Neuron (in vitro differentiated cells): ENCODE data around the gene FGF11.
A peak's percentile ranks its signal among the peaks of the same experiment; 100 is the strongest.

Source experiments
- H2AFZ ChIP-seq: one replicate; pipeline ENCODE4 v1.6.1; 2013; ENCODE audit warnings: low read depth, mild to moderate bottlenecking, inconsistent platforms, low read length, moderate library complexity
- H3K27me3 ChIP-seq: one replicate; pipeline ENCODE4 v1.6.1; 2013; ENCODE audit warnings: low read length; ENCODE audit not compliant: insufficient read depth
- H3K36me3 ChIP-seq: one replicate; pipeline ENCODE4 v1.6.1; 2013; ENCODE audit warnings: low read length; ENCODE audit not compliant: insufficient read depth
- H3K4me1 ChIP-seq: one replicate; pipeline ENCODE4 v1.6.1; 2013; ENCODE audit warnings: low read length; ENCODE audit not compliant: insufficient read depth
- H3K4me3 ChIP-seq: 2 replicates; pipeline ENCODE4 v1.5.1; 2013; ENCODE audit warnings: mild to moderate bottlenecking, low read length, moderate library complexity
- H3K9me3 ChIP-seq: one replicate; pipeline ENCODE4 v1.6.1; 2013; ENCODE audit warnings: low read length

Gene FGF11

GRCh38 chr17:7428557-7428956 is 10.8 kb upstream of the FGF11 start, which contains the start of gene SPEM3:
Gene SPEM3, plus strand, starts transcription at chr17:7428857. Its CDS starts 46 bp downstream, at chr17:7428903.
- no peaks in the 10 kb centered on the region for H3K27me3 ChIP-seq
- H3K9me3 ChIP-seq: peaks cover 4% of the 10 kb centered on the region
- no peak within 1 kb of the TSS for H2AFZ ChIP-seq
- H3K4me1 ChIP-seq: no peaks in the 10 kb centered on the region
- no peaks in the 10 kb centered on the region for H3K36me3 ChIP-seq
- H3K4me3 ChIP-seq: no peak within 1 kb of the TSS

- Histone ChIP-seq H3K36me3 (no peaks in the 10 kb centered on the region), H3K27me3 (no peaks in the 10 kb centered on the region), H2AFZ (no peak overlapping the region), H3K9me3 (peaks cover 4% of the 10 kb centered on the region), H3K4me1 (no peaks in the 10 kb centered on the region), H3K4me3 (no peak overlapping the region)
Observed at GRCh38 chr17:7429722-7430121, 9.6 kb upstream of the FGF11 start.

DNA sequence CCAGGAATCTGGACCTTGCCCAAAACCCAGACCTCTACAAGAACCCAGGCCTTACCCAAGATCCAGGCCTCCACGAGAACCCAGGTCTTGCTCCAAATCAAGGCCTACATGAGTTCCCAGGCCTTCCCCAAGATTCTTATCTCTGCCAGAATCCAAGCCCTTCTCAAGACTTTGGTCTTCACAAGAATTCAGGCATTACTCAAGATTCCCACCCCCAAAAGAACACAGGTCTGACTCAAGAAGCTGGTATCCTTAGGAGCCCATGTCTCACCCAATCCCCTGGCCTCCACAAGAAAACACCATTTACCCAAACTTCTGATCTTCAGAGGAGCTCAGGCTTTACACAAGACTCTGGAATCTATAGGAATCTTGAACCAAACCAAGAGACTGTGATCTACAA is 8.1 kb upstream of the FGF11 start:
- no peaks in the 10 kb centered on the region for H3K36me3 ChIP-seq
- H3K9me3 ChIP-seq: peaks cover 4% of the 10 kb centered on the region
- no peak overlapping the region for H2AFZ ChIP-seq
- no peak overlapping the region for H3K4me3 ChIP-seq
- H3K27me3 ChIP-seq: peaks cover 7% of the 10 kb centered on the region
- H3K4me1 ChIP-seq: peaks cover 7% of the 10 kb centered on the region

- Histone ChIP-seq H3K36me3 (no peaks in the 10 kb centered on the region), H3K4me1 (peaks cover 7% of the 10 kb centered on the region), H3K27me3 (peaks cover 11% of the 10 kb centered on the region), H3K4me3 (no peak overlapping the region), H3K9me3 (peaks cover 4% of the 10 kb centered on the region), H2AFZ (no peak overlapping the region)
Observed at GRCh38 chr17:7432296-7432695, 7.0 kb upstream of the FGF11 start.

- Histone ChIP-seq H3K9me3 (peaks cover 3% of the 10 kb centered on the region), H3K27me3 (peaks cover 29% of the 10 kb centered on the region)
Observed at GRCh38 chr17:7435676-7436555, 3.4 kb upstream of the FGF11 start.

GRCh38 chr17:7436556-7437368 is 2.5 kb upstream of the FGF11 start:
- H3K4me3 ChIP-seq: peak overlapping the region; percentile 25
- H2AFZ ChIP-seq: no peak overlapping the region
- peaks cover 42% of the 10 kb centered on the region for H3K4me1 ChIP-seq
- H3K9me3 ChIP-seq: peaks cover 3% of the 10 kb centered on the region
- H3K27me3 ChIP-seq: peaks cover 29% of the 10 kb centered on the region
- H3K36me3 ChIP-seq: no peaks in the 10 kb centered on the region

More at GRCh38 chr17:7435676-7436555, 3.4 kb upstream of the FGF11 start:
- Histone ChIP-seq H3K36me3 (no peaks in the 10 kb centered on the region), H3K4me3 (peak overlapping the region; percentile 49), H3K4me1 (peaks cover 36% of the 10 kb centered on the region), H2AFZ (peak overlapping the region; percentile 13)

DNA sequence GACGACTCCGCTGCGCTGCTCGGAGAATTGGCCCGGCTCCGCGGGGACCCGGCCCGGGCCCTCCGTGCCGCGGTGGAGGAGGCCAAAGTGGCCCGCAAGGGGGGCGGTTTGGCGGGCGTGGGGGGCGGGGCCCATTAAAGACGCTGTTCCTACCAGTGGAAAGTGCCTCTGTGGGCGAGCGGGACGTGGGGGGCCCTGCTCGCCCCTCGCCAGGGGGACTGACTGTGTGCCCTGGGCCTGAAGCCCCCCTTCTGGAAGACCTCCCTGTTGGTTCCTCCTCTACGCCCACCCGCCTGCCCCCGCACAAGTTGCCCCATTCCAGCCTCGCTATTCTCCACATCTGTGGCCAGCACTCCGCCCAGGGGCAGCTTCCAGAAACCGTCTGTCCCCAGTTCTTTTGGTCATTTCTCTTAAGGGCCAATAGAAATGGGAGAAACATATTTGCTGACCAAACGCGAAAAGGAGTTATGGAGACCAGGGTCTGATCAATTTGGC is 1.9 kb upstream of the FGF11 start:
- Histone ChIP-seq H3K4me3 (peak overlapping the region; percentile 36), H2AFZ (peak overlapping the region; percentile 35), H3K27me3 (peaks cover 29% of the 10 kb centered on the region), H3K9me3 (peaks cover 1% of the 10 kb centered on the region), H3K36me3 (no peaks in the 10 kb centered on the region), H3K4me1 (peaks cover 42% of the 10 kb centered on the region)

GRCh38 chr17:7437950-7438614 is 1.2 kb upstream of the FGF11 start:
- Histone ChIP-seq H3K27me3 (peaks cover 29% of the 10 kb centered on the region), H3K9me3 (no peaks in the 10 kb centered on the region), H3K4me3 (peak overlapping the region; percentile 36), H3K4me1 (peaks cover 42% of the 10 kb centered on the region), H3K36me3 (no peaks in the 10 kb centered on the region), H2AFZ (peak overlapping the region; percentile 35)

DNA sequence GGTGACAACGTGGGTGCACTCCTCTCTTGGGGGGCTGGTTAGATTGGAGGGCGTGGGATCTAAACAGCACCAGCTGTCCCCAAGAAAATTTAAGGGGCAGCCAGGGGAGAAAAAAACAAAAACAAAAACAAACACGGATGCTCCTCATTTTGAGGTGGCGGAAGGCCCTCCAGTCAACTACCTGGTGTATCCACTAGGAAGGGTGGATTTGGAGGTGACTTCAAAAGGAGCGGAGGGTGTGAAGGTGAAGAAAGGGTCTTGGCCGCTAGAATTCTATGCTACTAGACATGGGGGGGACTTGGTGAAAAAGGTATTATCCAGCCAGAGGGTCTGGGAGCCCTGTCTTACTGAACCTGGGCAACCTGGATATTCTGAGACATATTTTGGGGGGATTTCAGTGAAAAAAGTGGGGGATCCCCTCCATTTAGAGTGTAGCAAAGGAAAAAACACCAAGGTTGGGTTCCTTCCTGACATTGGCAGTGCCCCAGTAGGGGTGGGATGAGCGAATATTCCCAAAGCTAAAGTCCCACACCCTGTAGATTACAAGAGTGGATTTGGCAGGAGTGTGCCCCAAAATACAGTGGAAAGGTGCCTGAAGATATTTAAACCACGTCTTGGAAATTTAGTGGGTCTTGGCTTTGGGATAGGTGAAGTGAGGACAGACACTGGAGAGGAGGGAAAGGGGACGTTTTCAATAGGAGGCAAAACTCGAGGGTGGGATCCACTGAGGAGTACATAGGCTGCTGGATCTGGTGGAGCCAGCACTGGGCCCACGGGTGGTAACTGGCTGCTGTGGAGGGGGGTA is 454 bp upstream of the FGF11 start:
- H3K4me3 ChIP-seq: peak overlapping the region; percentile 36
- peaks cover 29% of the 10 kb centered on the region for H3K27me3 ChIP-seq
- H2AFZ ChIP-seq: no peak overlapping the region
- no peaks in the 10 kb centered on the region for H3K9me3 ChIP-seq
- H3K36me3 ChIP-seq: no peaks in the 10 kb centered on the region
- H3K4me1 ChIP-seq: peaks cover 42% of the 10 kb centered on the region

DNA sequence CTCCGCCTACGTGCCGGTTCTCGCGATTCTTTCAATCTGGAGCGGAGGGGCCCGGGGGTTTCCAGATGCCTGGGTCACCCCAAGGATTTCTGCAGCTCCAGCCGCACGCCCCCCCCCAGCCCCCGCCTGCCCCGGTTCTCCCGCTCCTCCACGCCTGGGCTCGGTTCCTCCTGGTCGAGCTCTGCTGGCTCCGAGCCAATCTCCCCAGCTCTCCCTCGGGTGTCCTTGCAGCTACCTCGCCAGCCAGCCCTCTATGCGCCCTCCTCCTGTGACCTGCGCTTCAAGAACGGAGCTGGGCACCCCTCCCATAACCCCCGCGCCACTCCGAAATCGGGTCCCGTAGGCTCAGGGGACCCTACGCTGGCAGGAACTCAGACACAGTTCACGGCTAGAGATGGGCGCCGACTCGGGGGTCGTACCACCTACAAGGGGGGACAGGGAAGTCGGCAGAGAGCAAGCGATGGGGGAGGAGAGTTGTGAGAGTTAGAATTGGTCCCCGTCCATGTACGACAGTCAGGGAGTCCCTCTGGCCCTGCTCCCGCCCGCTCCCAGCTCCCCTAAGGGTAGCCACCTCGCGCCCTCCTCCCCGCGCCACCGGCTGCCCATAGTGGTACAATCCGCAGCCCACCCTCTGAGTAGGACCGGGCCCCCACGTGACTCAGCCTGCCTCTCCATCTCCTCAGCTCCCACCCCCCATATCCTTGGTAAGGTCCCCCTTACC is 961 bp downstream of the FGF11 start:
- peak overlapping the region; percentile 55 for H3K4me3 ChIP-seq
- H3K4me1 ChIP-seq: peaks cover 44% of the 10 kb centered on the region
- no peaks in the 10 kb centered on the region for H3K9me3 ChIP-seq
- peaks cover 29% of the 10 kb centered on the region for H3K27me3 ChIP-seq
- H2AFZ ChIP-seq: peak overlapping the region; percentile 52
- H3K36me3 ChIP-seq: no peaks in the 10 kb centered on the region

- no peaks in the 10 kb centered on the region for H3K9me3 ChIP-seq
- H2AFZ ChIP-seq: peak overlapping the region; percentile 52
- peaks cover 26% of the 10 kb centered on the region for H3K27me3 ChIP-seq
- H3K36me3 ChIP-seq: no peaks in the 10 kb centered on the region
- H3K4me3 ChIP-seq: peak overlapping the region; percentile 55
- peaks cover 39% of the 10 kb centered on the region for H3K4me1 ChIP-seq
Observed at GRCh38 chr17:7440834-7441195, 1.5 kb downstream of the FGF11 start.

DNA sequence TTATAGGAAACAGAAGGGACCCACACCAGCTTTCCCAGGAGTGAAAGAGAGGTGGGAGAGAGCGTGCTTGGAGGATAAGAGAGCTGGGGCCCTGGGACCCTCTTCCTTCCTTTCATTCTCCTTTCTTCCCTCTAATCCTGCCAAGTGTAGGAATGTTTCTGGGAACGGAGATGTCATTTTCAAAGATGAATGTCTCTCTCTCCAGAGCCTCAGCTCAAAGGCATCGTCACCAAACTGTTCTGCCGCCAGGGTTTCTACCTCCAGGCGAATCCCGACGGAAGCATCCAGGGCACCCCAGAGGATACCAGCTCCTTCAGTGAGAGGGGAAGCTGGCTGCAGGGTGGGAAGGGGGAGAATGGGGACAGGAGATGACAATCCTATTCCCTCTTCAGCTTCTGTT is 2.0 kb downstream of the FGF11 start:
- Histone ChIP-seq H3K4me3 (peak overlapping the region; percentile 55), H3K27me3 (peaks cover 22% of the 10 kb centered on the region), H2AFZ (no peak overlapping the region)

More for the DNA sequence above, 2.0 kb downstream of the FGF11 start:
- no peaks in the 10 kb centered on the region for H3K36me3 ChIP-seq
- peaks cover 37% of the 10 kb centered on the region for H3K4me1 ChIP-seq
- no peaks in the 10 kb centered on the region for H3K9me3 ChIP-seq
